Thoracic aorta (tissue), 2 donors: ENCODE data around the gene SLC13A4. TPM values are rescaled to one million over a fixed set of nuclear protein-coding genes. Genes with fewer than 3 reads are reported as not detected.

Source experiments
- ATAC-seq: fragments of 150-250 bp; one replicate; pipeline ENCODE4 v1.8.0; 2017; ENCODE audit warnings: low read depth; ENCODE audit not compliant: insufficient number of reproducible peaks, low FRiP score
- DNase-seq: peaks from one replicate; pipeline ENCODE4 v3.0.0-alpha.2; 2020; ENCODE audit warnings: low spot score
- H3K27ac ChIP-seq, 2 donors: fragments of 200-600 bp; sonication (generic); 1 replicate in 1 of 2; 2 replicates in 1 of 2; pipeline ENCODE4 v1.5.1; 2016; ENCODE audit warnings: mild to moderate bottlenecking in 2 of 2, moderate library complexity in 2 of 2
- H3K27me3 ChIP-seq: fragments of 200-600 bp; sonication (generic); replicated peaks from 2 replicates; pipeline ENCODE4 v1.6.0; 2016; ENCODE audit warnings: mild to moderate bottlenecking; ENCODE audit not compliant: insufficient read depth
- H3K36me3 ChIP-seq: fragments of 200-600 bp; sonication (generic); one replicate; pipeline ENCODE4 v1.5.1; 2016
- H3K4me1 ChIP-seq, 2 donors: fragments of 200-600 bp; sonication (generic); 1 replicate in 1 of 2; 2 replicates in 1 of 2; pipeline versions ENCODE4 v1.5.1 to v1.6.0; 2016; ENCODE audit warnings: low read depth in 2 of 2, mild to moderate bottlenecking in 1 of 2; ENCODE audit not compliant: control insufficient read depth in 1 of 2
- H3K4me3 ChIP-seq: fragments of 200-600 bp; sonication (generic); 2 replicates; pipeline ENCODE4 v1.5.1; 2016; ENCODE audit warnings: mild to moderate bottlenecking
- H3K9me3 ChIP-seq: fragments of 200-600 bp; sonication (generic); 2 replicates; pipeline ENCODE4 v1.5.1; 2016
- CTCF ChIP-seq: fragments of 200-600 bp; sonication (generic); IDR thresholded peaks from one replicate; pipeline ENCODE4 v1.5.1; 2019; ENCODE audit warnings: antibody characterized with exemption
- total RNA-seq, 2 donors: library from RNA; depleted of rRNA; stranded (reverse); fragments of >200 nt; gene quantifications; one replicate each; pipeline versions ENCODE4 v1.1.0 to v1.2.3, GENCODE V29; 2016

Gene SLC13A4
- total RNA-seq, 2 donors from 2014 or later, result 2.0 to 2.1 TPM

DNA sequence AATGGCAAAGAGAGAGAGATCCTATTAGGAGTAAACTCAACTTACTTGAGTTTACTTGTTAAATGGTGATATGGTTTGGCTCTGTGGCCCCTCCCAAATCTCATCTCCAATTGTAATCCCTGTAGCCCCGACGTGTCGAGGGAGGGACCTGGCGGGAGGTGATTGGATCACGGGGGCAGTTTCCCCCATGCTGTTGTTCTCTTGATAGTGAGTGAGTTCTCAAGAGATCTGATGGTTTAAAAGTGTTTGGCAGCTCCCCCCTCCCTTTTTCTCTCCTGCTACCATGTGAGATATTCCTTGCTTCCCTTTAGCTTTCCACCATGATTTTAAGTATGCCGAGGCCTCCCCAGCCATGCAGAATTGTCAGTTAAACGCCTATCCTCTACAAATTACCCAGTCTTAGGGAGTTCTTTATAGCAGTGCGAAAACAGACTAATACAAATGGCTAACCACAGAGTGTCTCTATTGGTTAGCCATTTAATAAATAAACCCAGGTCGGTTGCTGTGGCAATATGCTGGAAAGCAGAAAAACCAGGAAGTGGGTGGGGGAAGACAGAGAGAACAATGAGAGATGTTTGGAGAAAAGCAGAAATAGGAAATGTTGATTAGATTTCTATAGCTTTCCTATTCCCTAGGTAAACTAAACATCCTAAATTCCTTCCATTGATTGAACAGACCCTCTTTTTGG is 68.7 kb downstream of the SLC13A4 start:
- no peak overlapping the region for H3K27ac ChIP-seq
- no peak overlapping the region for H3K4me3 ChIP-seq
- ATAC-seq, result no peak
- peaks cover 10 to 17% of the 10 kb centered on the region in 2 donors for H3K4me1 ChIP-seq
- no peaks in the 10 kb centered on the region for H3K27me3 ChIP-seq
- DNase-seq, result no peak
- H3K36me3 ChIP-seq, result no peaks in the 10 kb centered on the region
- no peaks in the 10 kb centered on the region for H3K9me3 ChIP-seq
- no peak for TF ChIP-seq CTCF

GRCh38 chr7:135658564-135658963 is 69.4 kb downstream of the SLC13A4 start:
- ATAC-seq, result no peak
- no peaks in the 10 kb centered on the region for H3K9me3 ChIP-seq
- DNase-seq, result no peak
- H3K36me3 ChIP-seq, result no peaks in the 10 kb centered on the region
- no peaks in the 10 kb centered on the region for H3K27me3 ChIP-seq
- TF ChIP-seq CTCF, result no peak
- peaks cover 6 to 9% of the 10 kb centered on the region in 2 donors for H3K4me1 ChIP-seq
- no peak overlapping the region for H3K27ac ChIP-seq
- H3K4me3 ChIP-seq, result no peak overlapping the region

- ATAC-seq (no peak), DNase-seq (no peak)
- no peaks in the 10 kb centered on the region for H3K4me1 ChIP-seq
- H3K36me3 ChIP-seq, result no peaks in the 10 kb centered on the region
- no peaks in the 10 kb centered on the region for H3K27me3 ChIP-seq
- no peak overlapping the region for H3K27ac ChIP-seq
- H3K9me3 ChIP-seq, result no peaks in the 10 kb centered on the region
- TF ChIP-seq CTCF, result no peak
- H3K4me3 ChIP-seq, result no peak overlapping the region
These were observed 74.5 kb downstream of the SLC13A4 start for GRCh38 chr7:135653340-135654080.

DNA sequence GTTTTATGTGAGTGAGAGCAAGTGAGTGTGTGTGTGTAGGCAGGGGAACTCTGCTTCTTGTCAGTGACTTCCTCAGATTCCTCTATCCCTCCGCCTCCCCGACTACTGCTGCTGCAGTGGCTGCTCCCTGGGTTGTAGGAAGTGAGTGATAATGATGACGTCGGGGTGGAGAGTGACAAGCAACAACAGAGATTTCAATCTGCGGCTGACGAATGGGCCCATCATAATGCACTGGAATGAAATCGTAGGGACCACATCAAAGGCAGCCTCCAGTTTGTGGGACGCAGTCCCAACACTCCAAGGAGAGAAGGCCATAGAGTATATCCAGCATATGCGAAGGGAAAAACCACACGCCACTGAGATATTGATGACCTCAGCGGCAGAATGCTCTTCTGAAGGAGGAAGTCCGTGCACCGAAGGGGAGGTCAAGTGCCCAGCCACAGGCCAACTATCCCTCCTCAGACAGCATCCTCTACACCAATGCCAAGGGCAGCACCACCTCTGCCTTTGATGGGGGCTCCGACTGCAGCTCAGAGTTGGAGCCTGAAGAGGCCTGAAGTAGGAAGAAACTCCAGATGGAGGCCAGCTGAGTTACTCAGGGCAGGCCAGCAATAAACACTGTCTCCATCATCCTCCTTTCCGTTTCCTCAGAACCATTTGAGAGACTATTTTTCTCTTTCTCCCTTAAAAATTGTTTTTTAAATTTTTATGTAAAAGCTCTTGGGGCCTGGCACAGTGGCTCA is 77.0 kb downstream of the SLC13A4 start:
- TF ChIP-seq CTCF, result no peak
- Histone ChIP-seq H3K4me3 (no peak overlapping the region), H3K27ac (no peak overlapping the region), H3K9me3 (no peaks in the 10 kb centered on the region), H3K4me1 (no peaks in the 10 kb centered on the region), H3K36me3 (peaks cover 5% of the 10 kb centered on the region), H3K27me3 (no peaks in the 10 kb centered on the region)
- no peak for ATAC-seq
- no peak for DNase-seq

DNA sequence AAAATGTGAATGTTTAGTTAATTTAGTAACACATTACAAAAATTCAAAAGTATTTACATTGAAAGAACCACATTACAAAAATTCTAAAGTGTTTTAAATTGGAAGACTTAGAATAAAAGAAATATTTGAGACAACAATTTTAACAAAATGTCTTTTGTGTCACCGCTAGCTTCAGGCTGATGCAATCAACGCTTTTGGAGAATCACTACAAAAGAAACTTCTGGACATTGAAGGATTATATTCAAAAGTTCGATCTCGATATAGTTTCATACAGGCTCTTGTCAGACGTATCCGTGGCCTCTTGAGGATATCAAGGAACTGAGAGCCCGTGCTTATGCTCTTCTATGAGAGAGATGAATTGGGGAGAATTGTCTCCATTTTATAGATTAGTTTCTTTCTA is 79.8 kb downstream of the SLC13A4 start:
- Histone ChIP-seq H3K27me3 (no peaks in the 10 kb centered on the region), H3K4me1 (no peaks in the 10 kb centered on the region), H3K27ac (no peak overlapping the region), H3K36me3 (peaks cover 5% of the 10 kb centered on the region), H3K9me3 (no peaks in the 10 kb centered on the region), H3K4me3 (no peak overlapping the region)
- TF ChIP-seq CTCF, result no peak
- ATAC-seq (no peak), DNase-seq (no peak)
